Measurements from ENCODE around the gene OR4N2.

The OR4N2 gene

DNA sequence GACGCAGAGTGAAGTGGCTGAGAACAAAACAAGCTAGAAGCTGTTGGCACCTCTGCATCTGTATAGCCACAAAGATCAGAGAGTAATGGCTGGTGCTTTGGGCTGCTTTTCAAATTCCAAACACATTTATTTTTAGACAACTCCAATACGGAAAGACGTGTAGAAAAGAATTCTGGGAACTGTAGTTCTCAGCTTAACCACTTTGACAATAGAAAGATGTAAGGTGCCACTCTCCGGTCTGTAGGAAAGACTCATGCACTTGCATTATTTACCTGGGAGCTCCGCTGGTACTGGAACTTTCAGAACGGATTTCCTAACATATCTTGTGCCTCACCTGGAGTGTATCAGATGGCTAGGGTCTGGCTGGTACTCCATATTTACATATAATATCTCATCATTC, 69.6 kb downstream of the OR4N2 start:
- TF ChIP-seq HDGF (IDR thresholded peaks at IDR 0.05; ENCODE audit: borderline replicate concordance) (no peak), LEF1 (IDR thresholded peaks at IDR 0.05; ENCODE audit: borderline replicate concordance) (no peak), L3MBTL2 (conservative IDR thresholded peaks at IDR 0.05) (no peak), FOXM1 (IDR thresholded peaks at IDR 0.05; ENCODE audit: borderline replicate concordance) (no peak), FOXK2 (IDR thresholded peaks at IDR 0.05) (no peak), ZNF384 (IDR thresholded peaks at IDR 0.05) (no peak), NFRKB (IDR thresholded peaks at IDR 0.05) (no peak), ARNT (IDR thresholded peaks at IDR 0.05) (no peak), ELF4 (IDR thresholded peaks at IDR 0.05) (no peak), SP1 (IDR thresholded peaks at IDR 0.05) (no peak), TARDBP (IDR thresholded peaks at IDR 0.05) (no peak)
- TF ChIP-seq, protein P1, sequence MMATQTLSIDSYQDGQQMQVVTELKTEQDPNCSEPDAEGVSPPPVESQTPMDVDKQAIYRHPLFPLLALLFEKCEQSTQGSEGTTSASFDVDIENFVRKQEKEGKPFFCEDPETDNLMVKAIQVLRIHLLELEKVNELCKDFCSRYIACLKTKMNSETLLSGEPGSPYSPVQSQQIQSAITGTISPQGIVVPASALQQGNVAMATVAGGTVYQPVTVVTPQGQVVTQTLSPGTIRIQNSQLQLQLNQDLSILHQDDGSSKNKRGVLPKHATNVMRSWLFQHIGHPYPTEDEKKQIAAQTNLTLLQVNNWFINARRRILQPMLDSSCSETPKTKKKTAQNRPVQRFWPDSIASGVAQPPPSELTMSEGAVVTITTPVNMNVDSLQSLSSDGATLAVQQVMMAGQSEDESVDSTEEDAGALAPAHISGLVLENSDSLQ (IDR thresholded peaks at IDR 0.05), result no peak
- ChIA-PET POLR2A (no interaction called here), CTCF (no interaction called here)
- DNase-seq (ENCODE audit: extremely low spot score), result no peak

DNA sequence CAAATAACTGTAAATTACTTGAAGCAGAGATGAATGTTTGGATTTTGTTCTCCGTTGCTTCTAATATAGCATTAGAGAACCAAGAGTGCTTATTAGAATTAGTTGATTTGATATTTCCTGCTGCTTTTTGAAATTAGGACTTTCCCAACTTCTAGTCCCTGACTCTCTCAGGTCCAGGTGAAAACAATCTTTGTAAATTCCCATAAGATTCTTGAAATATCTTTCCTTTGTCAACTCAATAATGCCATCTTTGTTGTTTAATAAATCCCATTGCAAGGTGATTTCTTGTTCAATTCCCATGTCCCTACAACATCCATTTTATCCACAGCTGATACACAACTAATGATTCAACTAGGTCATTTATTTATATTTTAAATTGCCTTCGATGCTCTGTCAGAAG, 71.3 kb downstream of the OR4N2 start, which contains the start of gene OR4K2:
Gene OR4K2 (plus strand): TSS at position 301 of the 400 bp plus-strand sequence. CDS start 1,126 bp downstream, outside the sequence.
- TF ChIP-seq CTBP1 (IDR thresholded peaks at IDR 0.05; ENCODE audit: borderline replicate concordance), result no peak
- TF ChIP-seq, protein P1 (IDR thresholded peaks at IDR 0.05), result no peak
- no peak for TF ChIP-seq TARDBP (IDR thresholded peaks at IDR 0.05)
- TF ChIP-seq FOXM1 (IDR thresholded peaks at IDR 0.05; ENCODE audit: borderline replicate concordance), result no peak
- no peak for TF ChIP-seq SP1 (IDR thresholded peaks at IDR 0.05)
- TF ChIP-seq LEF1 (IDR thresholded peaks at IDR 0.05; ENCODE audit: borderline replicate concordance), result no peak
- ChIA-PET CTCF (no interaction called here), POLR2A (no interaction called here)
- DNase-seq (ENCODE audit: extremely low spot score), result no peak

DNA sequence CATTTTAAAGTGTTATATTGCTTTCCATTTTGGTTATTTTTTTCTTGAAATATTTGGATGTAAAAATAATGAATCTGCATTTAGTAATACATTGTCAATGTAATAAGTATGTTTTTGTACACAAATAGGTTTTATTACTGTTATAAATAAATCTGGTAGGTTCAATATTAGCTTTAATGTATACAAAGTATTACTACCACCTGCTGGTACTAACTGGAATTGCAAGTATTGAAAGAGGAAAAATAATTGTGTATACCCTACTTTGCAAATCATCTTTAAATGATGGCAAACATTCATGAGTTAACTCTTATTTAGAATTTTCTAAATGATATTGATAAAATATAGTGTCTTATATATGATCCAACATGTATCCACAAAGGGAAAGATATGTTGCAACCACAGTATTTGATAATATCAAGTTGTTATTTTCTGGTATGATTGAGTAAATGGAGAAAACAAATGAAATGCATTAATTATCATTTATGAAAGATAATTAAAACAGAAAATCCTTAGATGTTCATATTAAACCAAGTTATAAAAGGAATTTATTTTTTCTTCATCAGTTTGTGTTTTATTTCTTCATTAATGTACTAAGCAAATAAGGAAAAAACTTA, 74.6 kb downstream of the OR4N2 start:
- DNase-seq (ENCODE audit: extremely low spot score), result no peak
- CTCF ChIA-PET, result no interaction called here
- TF ChIP-seq CTBP1 (IDR thresholded peaks at IDR 0.05; ENCODE audit: borderline replicate concordance) (no peak), L3MBTL2 (conservative IDR thresholded peaks at IDR 0.05) (no peak), SP1 (IDR thresholded peaks at IDR 0.05) (no peak), LEF1 (IDR thresholded peaks at IDR 0.05; ENCODE audit: borderline replicate concordance) (no peak)
- POLR2A ChIA-PET, result no interaction called here

All from HEK293T (cell line).